ENCODE results near the gene PLA2G4D. TPM values are rescaled to one million over a fixed set of nuclear protein-coding genes. Genes with fewer than 3 reads are reported as not detected.

The PLA2G4D gene
- total RNA-seq, 1 experiment from 2014 or later = not detected

- H3K4me1 ChIP-seq (ENCODE audit: insufficient read depth, low read length, poor library complexity, severe bottlenecking) = no peaks in the 10 kb centered on the region
- CTCF ChIA-PET = no interaction called here
- H3K4me3 ChIP-seq (ENCODE audit: low read depth, low read length, poor library complexity, severe bottlenecking) = no peak overlapping the region
- no peaks in the 10 kb centered on the region for H3K27me3 ChIP-seq (replicated peaks; ENCODE audit: insufficient read depth, low read depth, low read length, poor library complexity)
- TF ChIP-seq, protein P1, sequence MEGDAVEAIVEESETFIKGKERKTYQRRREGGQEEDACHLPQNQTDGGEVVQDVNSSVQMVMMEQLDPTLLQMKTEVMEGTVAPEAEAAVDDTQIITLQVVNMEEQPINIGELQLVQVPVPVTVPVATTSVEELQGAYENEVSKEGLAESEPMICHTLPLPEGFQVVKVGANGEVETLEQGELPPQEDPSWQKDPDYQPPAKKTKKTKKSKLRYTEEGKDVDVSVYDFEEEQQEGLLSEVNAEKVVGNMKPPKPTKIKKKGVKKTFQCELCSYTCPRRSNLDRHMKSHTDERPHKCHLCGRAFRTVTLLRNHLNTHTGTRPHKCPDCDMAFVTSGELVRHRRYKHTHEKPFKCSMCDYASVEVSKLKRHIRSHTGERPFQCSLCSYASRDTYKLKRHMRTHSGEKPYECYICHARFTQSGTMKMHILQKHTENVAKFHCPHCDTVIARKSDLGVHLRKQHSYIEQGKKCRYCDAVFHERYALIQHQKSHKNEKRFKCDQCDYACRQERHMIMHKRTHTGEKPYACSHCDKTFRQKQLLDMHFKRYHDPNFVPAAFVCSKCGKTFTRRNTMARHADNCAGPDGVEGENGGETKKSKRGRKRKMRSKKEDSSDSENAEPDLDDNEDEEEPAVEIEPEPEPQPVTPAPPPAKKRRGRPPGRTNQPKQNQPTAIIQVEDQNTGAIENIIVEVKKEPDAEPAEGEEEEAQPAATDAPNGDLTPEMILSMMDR (conservative IDR thresholded peaks at IDR 0.05; ENCODE audit: low read depth, low read length) = no peak
- TF ChIP-seq EZH2 (IDR thresholded peaks at IDR 0.05; ENCODE audit: borderline replicate concordance, low read depth, low read length, poor library complexity, severe bottlenecking) = no peak
- no peak for DNase-seq (ENCODE audit: low spot score)
- no peak overlapping the region for H3K27ac ChIP-seq (ENCODE audit: low read depth, low read length, poor library complexity, severe bottlenecking)
- BruUV-seq (replicated peaks) = no TSS peak
- no peaks in the 10 kb centered on the region for H3K36me3 ChIP-seq (ENCODE audit: insufficient read depth, low read length, poor library complexity, severe bottlenecking)
- POLR2A ChIA-PET (ENCODE audit: low non-redundant PET) = no interaction called here
- no peaks in the 10 kb centered on the region for H3K9me3 ChIP-seq (ENCODE audit: low read depth, low read length, poor library complexity, severe bottlenecking)
- intact Hi-C loops (cut with micrococcal nuclease; ENCODE audit: unreplicated experiment) = no loop called here
Measured at GRCh38 chr15:42018306-42019224, 75.8 kb downstream of the PLA2G4D start.

Other genes starting within 250 kb of the PLA2G4D start
- 2.4 and 3.2 TPM in 2 replicates for gene SPTBN5, start 200.5 kb downstream of the PLA2G4D start, total RNA-seq (2021)
- gene EHD4, start 122.0 kb downstream of the PLA2G4D start, total RNA-seq (2021) = 27.3 and 29.4 TPM in 2 replicates
- not detected in 2 replicates for gene PLA2G4E, start 73.5 kb downstream of the PLA2G4D start, total RNA-seq (2021)
- not detected in 2 replicates for gene PLA2G4F, start 62.1 kb upstream of the PLA2G4D start, total RNA-seq (2021)
- 46.9 and 47.9 TPM in 2 replicates for gene VPS39, start 113.7 kb upstream of the PLA2G4D start, total RNA-seq (2021)
- gene GANC, start 178.6 kb upstream of the PLA2G4D start, total RNA-seq (2021) = 23.7 and 28.2 TPM in 2 replicates
- 46.0 and 53.4 TPM in 2 replicates for gene TMEM87A, start 178.9 kb upstream of the PLA2G4D start, total RNA-seq (2021)

All from A673 (cell line).